HFFc6 (cell line): ENCODE data around the gene PELI2. TPM values are rescaled to one million over a fixed set of nuclear protein-coding genes. Genes with fewer than 3 reads are reported as not detected.

Source experiments
- DNase-seq: peaks from one replicate; pipeline ENCODE4 v3.0.0-alpha.2; 2018
- H3K27ac Mint-ChIP-seq: 2 replicates; pipeline ENCODE4 v1.8.0; 2020; ENCODE audit warnings: mild to moderate bottlenecking, mixed read lengths
- H3K27me3 Mint-ChIP-seq: 2 replicates; pipeline ENCODE4 v1.8.0; 2021; ENCODE audit warnings: mild to moderate bottlenecking, moderate library complexity, mixed read lengths; ENCODE audit not compliant: insufficient read depth
- H3K36me3 Mint-ChIP-seq: 2 replicates; pipeline ENCODE4 v1.8.0; 2021; ENCODE audit warnings: low read depth, mixed read lengths
- H3K4me1 Mint-ChIP-seq: 2 replicates; pipeline ENCODE4 v1.8.0; 2020; ENCODE audit warnings: low read depth, mixed read lengths
- H3K4me3 Mint-ChIP-seq: 2 replicates; pipeline ENCODE4 v1.8.0; 2020; ENCODE audit warnings: mild to moderate bottlenecking, moderate library complexity, mixed read lengths
- H3K9me3 Mint-ChIP-seq: 2 replicates; pipeline ENCODE4 v1.8.0; 2020; ENCODE audit warnings: mild to moderate bottlenecking, mixed read lengths
- total RNA-seq, 6 experiments: library from RNA; stranded (reverse); fragmentation: NEBNext Ultra II Directional; extraction: Animal tissue kit (Norgen Biotek cat#: 25700); gene quantifications; 2 replicates in 1 of 6; 3 replicates in 5 of 6; pipeline ENCODE4 v1.2.3, GENCODE V29; 2021
- TF ChIP-seq, protein P1 (sequence below): fragments of 200-600 bp; sonication (generic); IDR thresholded peaks from 2 replicates; pipeline ENCODE4 v1.5.0; 2021; ENCODE audit warnings: antibody characterized with exemption, mild to moderate bottlenecking

The PELI2 gene
- total RNA-seq, 6 experiments from 2014 or later = 0.69 to 5.9 (median 4.6) TPM

DNA sequence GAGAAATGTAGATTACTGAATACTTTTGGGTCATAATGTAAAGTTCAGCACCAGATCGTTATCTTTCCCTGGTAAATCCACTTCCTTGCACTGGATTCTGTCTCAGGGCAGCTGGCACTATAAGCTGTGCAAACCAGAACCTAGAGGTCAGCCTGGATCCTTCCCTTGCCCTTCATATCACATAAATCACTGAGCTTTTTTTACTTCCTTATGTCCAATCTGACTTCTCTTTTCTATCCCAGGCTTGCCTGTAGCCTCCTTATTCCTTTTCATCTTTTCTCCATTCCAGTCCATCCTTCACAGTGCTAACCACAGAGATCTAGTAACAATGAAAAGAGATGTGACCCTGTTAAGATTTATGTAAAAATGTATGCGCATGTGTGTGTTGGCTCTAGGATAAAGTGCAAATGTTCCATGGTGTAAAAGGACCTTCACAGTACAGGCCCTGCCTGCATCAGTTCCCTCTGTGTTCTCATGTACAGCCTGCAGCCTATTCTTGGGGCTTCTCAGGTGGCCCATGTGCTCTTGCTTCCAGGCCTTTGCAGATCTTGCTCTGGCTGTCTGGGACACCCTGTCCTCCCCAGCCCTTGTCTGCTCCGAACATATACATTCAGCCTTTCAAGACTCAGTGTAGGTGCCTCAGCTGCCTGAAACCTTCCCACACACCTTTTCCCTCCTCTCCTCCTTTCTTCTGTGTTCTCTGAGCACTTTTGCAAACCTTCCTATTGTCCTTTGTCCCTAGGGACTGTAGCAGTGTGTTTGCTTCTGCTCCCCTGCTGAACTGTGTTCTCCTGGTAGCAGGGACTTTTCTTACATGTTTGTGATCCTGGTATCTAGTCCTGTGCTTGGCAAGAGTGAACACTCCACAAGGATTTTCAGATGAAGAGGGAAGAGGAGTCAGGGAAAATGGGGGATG is 30.0 kb downstream of the PELI2 start:
- TF ChIP-seq, protein P1, sequence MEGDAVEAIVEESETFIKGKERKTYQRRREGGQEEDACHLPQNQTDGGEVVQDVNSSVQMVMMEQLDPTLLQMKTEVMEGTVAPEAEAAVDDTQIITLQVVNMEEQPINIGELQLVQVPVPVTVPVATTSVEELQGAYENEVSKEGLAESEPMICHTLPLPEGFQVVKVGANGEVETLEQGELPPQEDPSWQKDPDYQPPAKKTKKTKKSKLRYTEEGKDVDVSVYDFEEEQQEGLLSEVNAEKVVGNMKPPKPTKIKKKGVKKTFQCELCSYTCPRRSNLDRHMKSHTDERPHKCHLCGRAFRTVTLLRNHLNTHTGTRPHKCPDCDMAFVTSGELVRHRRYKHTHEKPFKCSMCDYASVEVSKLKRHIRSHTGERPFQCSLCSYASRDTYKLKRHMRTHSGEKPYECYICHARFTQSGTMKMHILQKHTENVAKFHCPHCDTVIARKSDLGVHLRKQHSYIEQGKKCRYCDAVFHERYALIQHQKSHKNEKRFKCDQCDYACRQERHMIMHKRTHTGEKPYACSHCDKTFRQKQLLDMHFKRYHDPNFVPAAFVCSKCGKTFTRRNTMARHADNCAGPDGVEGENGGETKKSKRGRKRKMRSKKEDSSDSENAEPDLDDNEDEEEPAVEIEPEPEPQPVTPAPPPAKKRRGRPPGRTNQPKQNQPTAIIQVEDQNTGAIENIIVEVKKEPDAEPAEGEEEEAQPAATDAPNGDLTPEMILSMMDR = no peak
- Mint-ChIP-seq H3K4me1 (peaks cover 45% of the 10 kb centered on the region), H3K27ac (no peak overlapping the region), H3K36me3 (no peaks in the 10 kb centered on the region), H3K4me3 (no peak overlapping the region), H3K27me3 (peaks cover 2% of the 10 kb centered on the region), H3K9me3 (no peaks in the 10 kb centered on the region)
- DNase-seq = no peak

DNA sequence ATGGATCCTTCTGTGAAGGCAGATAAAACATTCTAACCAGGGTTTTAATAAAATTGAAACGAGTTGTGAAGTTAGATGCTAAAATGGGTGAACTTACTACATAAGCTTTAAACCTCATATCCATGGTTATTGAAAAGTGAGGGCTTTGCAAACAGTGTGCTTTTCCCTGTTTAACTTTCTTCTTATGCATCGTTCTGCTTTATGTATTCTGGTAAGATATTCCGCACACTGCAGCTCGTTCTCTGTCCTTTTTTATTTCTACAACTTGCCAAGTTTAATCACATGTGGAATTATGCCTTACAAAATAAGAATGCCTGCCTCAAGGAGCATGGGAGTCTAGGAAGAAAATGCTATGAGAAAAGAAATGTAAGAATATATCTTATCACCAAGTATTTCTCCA is 30.9 kb downstream of the PELI2 start:
- H3K4me1 Mint-ChIP-seq = peaks cover 47% of the 10 kb centered on the region
- no peak overlapping the region for H3K27ac Mint-ChIP-seq
- no peak for DNase-seq
- TF ChIP-seq, protein P1 = no peak
- no peaks in the 10 kb centered on the region for H3K36me3 Mint-ChIP-seq
- no peaks in the 10 kb centered on the region for H3K9me3 Mint-ChIP-seq
- no peak overlapping the region for H3K4me3 Mint-ChIP-seq
- no peaks in the 10 kb centered on the region; the same call in 1 of the 2 replicates for H3K27me3 Mint-ChIP-seq

DNA sequence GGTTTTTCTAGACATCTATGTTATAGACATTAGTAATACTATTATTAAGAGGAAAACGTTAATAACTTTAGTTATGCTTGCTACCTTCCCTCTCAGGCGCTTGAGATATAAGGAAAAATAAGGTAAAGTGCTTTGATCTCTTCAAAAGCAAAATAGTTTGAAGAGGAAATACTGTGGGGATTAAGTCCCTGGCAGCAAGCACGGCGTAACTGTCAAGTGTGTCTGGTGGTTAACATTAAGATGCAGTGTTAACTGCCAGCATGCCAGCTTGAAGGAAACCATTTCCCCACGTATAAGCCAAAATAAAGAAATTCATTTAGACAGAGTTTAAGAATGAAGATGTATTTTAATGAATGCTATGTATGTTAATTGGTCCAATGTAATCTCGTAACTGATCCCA is 31.8 kb downstream of the PELI2 start:
- Mint-ChIP-seq H3K27me3 (no peaks in the 10 kb centered on the region; the same call in 1 of the 2 replicates), H3K4me3 (no peak overlapping the region), H3K4me1 (peaks cover 44% of the 10 kb centered on the region), H3K36me3 (no peaks in the 10 kb centered on the region), H3K9me3 (no peaks in the 10 kb centered on the region), H3K27ac (no peak overlapping the region)
- no peak for DNase-seq
- TF ChIP-seq, protein P1 = no peak

DNA sequence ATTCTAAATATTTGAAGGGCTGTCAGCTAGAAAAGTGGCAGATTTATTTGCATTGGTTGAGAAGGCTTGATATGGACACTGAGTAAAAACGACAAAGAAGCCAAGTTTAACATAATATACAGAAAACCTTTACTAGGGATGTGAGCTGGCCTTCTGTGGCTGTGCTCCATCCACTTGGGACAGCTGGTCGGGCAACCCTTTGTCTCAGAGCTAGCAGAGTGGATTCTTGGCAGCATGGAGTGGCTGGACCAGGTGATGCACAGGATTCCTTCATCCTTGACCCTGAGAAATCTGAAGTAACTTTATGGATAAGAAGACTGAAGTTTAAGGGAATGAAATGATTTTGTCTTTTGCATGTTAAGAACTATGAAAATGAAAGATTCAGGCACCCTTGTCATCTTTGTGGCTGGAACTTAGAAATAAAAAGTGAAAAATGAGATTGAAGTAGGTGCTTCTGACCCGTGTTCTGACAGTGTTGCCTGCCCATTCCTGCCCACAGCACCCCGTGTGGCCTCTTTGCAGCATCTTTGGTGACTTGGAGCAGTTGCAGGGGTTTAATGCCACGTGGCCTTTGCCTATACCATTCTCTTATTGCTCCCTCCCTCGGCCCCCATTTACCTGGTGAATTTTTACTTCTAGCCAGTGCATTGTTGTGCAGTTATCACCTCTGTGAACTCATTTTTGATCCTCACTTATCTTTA is 32.6 kb downstream of the PELI2 start:
- Mint-ChIP-seq H3K27me3 (no peaks in the 10 kb centered on the region; the same call in 1 of the 2 replicates), H3K4me3 (no peak overlapping the region), H3K27ac (no peak overlapping the region), H3K9me3 (no peaks in the 10 kb centered on the region), H3K4me1 (peaks cover 37% of the 10 kb centered on the region), H3K36me3 (no peaks in the 10 kb centered on the region)
- TF ChIP-seq, protein P1 = no peak
- DNase-seq = no peak

DNA sequence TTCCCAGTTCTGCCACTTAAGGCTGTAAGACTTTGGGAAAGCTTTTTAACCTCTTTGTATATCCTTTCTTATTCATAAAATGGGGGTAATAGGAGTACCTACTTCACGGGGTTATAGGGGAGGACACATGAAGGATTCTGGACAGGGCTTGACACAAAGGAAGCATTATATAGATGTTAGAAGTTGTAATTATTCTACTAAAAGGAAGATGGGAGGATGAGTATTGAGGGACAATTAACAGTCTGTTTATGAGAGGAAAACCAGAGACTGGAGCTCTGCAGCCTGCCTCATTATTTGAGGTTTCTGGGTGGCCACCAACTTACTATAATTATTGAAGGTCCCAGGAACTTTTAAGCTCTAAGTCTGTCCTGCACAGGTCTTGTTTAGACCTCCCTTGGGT is 34.0 kb downstream of the PELI2 start:
- Mint-ChIP-seq H3K36me3 (no peaks in the 10 kb centered on the region), H3K27ac (no peak overlapping the region), H3K4me1 (peaks cover 32% of the 10 kb centered on the region), H3K27me3 (no peaks in the 10 kb centered on the region; the same call in 1 of the 2 replicates), H3K9me3 (no peaks in the 10 kb centered on the region), H3K4me3 (no peak overlapping the region)
- no peak for DNase-seq
- TF ChIP-seq, protein P1 = no peak
